HG02623 (cell line): ENCODE results near the gene RHEX.
"Not testable (repeated sequence)": the region's sequence is repeated elsewhere in the genome, so short reads cannot be mapped to it uniquely, and the experiment has no call there.

ENCODE experiments used
- ATAC-seq: cut with Tn5 transposase; IDR thresholded peaks from one replicate; pipeline ENCODE4 v1.9.1; 2021; ENCODE audit warnings: moderate library complexity; ENCODE audit not compliant: unreplicated experiment

RHEX gene

DNA sequence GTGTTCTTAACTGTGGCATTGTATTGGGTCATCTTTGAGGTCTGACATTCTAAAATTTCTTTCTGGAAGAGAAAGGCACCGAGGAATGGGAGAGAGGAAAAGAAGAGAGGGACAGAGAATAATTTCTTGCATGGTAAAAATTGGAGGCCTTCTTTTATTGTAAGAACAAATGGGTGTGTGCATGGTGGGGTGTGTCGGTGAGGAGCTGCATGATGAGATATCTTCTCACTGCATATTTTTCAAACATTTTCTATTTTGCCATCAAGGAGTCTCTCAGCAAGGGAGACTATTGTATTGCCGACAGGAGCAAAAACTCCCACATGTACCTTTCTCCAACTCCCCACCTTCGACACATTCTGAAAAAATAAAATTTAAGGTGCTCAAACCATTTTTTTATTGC lies 22.8 kb upstream of the RHEX start:
- ATAC-seq, result no peak

DNA sequence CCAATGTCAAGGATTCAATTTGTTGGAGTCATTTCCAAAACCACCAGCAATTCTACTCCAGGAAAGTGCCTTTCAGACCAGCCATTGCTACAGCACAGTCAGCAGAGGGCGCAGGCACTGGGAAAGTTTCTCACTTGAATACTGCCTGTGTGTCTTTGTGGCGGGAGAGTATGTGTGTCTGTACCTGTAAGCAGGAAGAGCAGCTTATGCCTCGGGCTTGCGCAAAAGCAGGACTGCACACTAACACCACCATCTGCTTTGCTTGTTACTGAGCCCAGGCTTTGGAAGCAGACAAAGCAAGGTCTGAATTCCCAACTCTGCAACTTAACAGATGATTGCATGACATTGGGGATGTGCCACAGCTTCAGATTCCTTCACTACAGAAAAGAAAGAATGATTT lies 22.3 kb upstream of the RHEX start:
- ATAC-seq, result peak; percentile 70

DNA sequence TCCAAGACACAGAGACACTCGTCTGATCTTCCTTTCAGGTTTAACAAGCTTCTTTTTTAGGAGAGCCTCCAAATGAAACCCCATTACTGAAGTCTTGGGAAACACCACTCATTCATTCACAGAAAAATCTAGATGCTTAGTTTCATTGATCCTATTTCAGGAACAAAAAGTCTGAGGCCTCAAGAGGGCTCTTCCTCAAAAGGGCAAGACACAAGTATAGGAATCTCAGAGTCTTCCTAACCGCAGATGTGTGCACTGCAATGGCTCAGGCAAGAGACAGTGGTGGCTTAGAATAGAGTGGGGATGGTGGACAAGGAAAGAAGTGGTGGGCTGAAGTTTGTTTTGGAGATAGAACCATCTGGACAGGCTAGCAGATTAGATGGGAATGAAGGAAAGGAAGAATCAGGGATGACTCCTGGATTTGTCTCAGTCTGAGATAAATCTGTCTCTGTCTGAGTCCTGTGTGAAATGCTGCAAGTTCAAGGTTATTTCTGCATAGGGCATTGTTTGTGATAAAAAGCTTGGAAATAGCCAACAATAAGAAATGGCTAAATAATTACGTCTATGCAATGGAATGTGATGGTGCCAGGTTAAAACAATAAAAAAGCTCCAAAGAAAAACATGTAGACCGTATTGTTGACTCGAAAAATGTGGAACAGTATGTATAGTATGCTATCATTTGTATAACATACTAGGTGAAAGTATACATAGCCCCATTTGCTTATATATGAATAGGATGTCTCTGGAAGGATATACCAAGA lies 20.4 kb upstream of the RHEX start:
- no peak for ATAC-seq

DNA sequence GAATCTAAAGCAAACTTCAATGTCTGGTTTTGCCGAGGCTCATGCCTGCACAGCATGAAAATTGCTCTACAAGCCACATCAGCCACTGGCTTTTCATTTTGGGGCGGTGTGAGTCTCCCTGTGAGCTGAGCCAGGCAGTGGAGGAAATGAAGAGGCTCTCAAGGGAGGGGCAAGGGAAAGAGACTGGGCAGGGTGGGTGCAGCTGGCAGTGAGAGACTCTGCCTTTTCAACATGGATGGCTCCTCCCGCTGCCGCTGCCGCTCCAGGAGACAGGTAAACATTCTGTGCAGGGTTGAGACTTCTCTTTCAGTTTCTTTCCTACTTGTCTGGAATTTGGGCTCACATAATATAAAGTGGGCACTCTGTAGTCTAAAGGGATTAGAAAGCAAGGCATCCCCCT lies 17.9 kb upstream of the RHEX start:
- no peak for ATAC-seq

DNA sequence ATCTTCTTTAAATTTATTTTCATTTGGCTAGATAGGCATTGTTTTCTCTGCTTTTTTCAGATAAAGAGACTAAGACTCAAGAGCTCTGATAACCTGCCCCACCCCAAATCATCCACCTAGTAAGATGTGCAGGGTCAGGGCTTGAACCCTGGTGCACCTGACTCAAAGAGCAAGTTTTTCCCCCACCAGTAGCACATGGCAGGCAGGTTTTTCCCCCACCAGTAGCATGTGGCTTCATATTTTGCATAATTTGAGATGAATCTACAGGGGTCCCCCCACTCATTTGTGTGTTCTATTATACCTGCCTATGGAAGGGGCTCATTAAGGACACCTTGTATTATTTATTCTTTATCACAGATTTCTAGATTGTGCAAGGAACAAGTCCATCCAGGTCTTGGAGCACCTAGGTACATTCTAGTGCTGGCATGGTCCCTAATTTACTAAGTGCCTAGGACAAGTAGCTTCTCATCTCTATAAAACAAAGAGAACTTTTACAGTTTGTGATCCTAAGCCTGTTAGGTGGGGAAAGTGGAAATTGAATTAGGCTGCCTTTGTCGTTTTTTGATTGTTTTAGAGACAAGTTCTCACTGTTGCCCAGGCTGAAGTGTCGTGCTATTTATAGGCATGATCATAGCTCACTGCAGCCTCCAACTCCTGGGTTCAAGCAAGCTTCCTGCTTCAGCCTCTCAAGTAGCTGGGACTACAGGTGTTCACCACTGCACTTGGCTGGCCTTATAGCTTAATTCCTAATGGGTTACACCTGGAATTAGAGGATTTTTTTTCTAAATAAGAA lies 16.1 kb upstream of the RHEX start:
- no peak for ATAC-seq

DNA sequence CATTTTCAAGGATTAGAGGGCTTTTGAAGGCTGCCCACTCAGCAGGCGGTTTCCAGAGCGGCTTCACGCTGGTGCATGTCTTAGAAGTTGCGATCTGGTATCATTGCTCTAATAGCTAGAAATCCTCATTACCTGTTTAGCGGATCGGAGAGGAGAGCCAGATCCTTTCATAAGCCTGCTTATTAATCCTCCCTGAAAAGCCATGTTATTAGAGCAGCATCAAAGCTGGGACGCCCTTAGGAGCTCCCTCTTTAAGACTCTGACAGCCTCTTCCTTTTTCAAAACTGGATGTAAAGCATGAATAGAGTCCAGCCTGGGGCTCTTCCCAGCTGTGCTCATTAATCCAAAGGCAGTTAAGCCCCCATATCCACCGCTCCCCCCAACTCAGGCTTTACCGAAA lies 15.4 kb upstream of the RHEX start:
- ATAC-seq, result no peak

DNA sequence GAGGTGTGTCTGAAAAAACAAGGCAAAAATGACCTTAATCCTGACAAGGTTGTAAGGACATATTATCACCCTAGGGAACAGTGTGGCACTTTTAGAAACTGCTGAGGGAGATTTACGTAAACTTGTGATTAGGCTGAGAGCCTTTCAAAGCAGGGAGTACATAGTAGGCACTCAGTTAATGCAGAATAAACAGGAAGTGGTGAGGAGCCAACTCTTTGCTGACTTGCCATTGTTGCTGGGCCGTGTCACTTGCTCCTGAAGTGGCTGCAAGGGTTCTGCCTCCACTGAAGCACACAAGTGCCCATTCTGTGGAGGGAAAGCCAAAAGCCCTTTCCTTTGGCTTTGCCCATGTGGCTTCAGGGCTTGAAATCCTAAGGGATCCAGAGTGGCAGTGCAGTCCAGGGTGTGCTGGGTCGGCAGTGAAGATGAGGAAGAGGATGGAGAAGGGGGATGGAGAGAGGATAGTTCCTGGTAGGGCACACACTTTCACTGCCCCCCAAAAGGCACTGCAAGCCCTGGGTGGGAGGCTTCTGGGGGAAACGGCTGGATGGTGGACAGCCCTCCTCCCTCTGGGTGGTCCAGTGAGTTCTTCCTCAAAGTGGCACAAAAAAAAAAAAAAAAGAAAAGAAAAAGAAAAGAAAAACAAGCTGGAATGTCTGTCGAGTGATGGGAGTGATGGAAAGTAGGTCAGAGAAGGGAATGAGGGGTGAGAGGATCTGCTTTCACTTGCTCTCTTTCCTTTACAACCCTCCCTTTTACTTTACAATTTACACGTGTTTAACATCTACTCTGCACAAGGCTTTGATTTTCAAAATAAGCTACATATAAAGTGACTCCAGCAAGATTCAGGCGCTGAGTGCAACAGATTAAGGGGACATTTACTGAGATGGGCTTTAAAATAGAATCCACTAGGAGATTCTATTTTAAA lies 13.7 kb upstream of the RHEX start:
- ATAC-seq, result no peak

DNA sequence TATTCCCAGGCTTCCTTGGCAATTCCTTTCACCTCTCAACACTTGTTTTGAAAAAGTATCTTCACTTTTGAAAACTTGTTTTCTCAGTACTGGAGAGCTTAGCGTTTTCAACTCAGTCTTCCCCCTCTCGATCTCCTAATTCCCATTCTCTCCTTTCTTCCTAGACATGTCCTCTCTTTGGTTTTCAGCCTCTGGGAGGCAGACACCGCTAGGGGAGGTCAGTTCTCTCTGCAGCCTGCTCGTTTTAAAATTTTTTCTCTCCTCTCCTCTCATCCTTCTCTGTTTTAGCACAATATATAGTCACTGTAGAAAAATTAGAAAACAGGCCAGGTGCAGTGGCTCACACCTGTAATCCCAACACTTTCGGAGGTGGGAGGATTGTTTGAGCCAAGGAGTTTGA lies 12.6 kb upstream of the RHEX start:
- ATAC-seq, result no peak

DNA sequence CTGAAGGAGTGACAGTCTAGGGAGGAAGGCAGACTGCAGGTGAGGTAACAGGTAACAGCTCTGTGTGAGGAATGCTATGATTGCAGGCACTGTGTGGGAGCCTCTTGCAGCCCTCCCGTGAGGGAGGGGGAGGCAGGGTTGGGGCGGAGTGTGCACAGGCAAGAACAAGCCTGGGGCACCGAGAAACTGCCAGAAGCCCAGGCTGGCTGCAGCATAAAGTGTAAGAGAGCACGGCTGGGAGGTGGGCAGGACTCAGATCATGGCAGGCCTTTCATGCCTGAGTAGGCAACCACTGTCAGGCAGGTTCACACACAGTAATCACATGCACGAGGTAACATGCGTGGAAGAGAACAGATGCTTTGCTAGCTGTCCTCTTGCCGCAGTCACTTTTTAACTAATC lies 11.3 kb upstream of the RHEX start:
- peak; percentile 70 for ATAC-seq

DNA sequence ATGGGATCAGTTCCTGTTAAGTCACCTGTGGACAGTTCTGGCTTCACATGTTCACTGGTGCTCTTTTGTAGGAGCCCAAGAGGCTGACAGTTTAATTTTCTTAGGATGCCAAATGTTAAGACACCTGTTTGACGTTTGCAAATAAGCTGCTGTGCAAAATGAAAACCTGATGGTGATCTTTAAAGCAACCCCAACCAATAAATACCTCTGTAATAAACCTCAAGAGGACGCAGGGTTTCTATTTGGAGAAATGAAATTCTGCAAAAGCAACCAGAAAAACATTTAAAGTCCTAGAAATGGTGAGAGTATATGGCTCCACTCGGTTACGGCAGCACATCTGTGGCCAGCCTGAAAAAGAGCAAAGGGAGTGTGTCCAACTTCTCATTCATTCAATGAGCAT lies 5.7 kb upstream of the RHEX start:
- no peak for ATAC-seq

DNA sequence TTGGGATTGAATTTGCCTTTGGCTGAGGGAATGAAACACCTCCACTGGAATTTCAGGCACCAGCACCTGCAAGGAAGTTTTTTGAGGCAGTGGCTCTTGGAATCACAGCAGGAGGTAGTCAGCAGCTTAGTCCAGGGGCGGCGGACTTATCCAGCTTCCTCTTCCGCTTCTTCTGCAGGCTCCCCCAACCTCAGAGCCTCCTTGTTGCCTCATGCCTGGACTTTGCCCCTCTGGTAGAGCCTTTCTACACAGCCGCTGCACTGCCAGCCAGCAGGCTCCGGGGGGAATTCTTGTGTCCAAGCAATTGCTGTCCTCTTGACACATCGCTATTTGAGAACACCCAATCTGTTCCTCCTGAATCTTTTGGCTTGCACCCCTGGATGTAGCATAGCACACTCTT lies 4.4 kb upstream of the RHEX start:
- ATAC-seq, result no peak

DNA sequence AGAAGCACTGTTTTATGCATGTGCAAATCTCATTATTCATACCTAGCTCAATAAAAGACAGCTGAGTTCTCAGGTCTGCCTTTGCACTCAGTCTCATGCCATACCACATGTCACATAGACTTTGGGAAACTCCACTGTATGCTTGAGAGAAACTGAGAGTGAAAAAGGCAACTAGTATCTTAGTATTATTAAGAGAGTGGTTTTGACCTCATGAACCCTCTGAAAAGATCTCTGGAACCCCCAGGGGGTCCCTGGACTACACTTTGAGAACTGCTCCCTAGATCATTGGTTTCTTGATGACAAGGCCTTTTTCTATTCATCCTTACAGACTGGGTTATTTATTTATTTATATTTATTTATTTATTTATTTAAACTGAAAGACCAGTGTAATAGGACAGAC lies 3.7 kb upstream of the RHEX start:
- ATAC-seq, result peak; percentile 31

DNA sequence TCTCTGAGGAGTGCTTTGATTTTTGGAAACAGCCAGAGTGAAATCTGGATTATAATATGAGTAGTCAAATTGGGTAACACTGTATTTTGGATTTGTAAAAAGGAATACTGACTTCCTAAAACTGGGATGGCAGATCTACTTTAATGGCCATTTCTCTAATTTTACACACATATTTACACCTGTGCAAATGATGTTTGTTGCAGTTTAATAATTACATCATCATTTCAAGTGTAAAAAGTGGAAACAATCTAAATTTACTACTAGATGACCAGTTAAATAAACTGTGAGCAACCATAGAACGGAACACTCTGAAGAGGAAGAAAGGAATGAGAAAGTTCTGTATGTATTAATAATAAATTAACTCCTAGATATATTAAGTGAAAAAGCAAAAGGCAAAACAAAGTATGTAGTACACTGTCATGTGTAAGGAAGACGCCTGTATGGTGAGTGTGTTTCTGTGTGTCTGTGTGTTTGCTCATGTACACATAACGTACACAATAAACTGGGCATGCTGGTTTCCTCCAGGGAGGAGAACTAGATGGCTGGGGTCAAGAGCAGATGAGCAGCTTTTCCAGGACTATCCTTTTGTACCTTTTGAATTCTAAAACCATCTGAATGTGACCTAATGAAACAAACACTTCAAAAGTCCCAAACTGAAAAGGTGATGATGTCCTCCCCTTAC lies 2.9 kb upstream of the RHEX start:
- ATAC-seq, result no peak

DNA sequence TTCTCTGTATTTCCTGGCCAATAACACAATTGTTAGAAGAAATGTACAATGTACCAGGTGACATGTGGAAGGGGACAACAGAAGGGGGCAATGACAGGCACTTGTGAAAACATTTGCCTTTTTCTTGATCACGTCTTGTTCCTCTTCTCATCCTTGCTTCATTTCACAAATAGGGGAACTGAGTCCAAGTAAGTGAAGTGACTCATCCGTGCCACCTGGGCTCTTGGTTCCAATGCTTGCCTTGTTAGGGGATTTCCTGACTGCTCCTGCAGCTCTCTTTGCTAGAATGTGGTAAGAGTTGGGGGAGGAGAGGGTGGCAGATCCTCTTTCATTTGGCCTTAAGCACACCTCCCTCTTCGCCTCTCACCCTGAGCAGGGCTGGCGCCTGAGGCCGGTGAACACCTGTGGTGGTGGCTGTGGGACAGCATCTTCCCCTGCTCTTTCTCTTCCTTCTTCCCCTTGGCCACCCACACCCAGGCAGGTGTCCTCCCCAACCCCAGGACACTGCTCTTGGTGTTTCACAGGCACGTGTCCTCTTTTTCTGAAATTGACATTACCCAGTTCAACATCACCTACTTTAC lies 2.2 kb upstream of the RHEX start:
- ATAC-seq, result peak; percentile 81

DNA sequence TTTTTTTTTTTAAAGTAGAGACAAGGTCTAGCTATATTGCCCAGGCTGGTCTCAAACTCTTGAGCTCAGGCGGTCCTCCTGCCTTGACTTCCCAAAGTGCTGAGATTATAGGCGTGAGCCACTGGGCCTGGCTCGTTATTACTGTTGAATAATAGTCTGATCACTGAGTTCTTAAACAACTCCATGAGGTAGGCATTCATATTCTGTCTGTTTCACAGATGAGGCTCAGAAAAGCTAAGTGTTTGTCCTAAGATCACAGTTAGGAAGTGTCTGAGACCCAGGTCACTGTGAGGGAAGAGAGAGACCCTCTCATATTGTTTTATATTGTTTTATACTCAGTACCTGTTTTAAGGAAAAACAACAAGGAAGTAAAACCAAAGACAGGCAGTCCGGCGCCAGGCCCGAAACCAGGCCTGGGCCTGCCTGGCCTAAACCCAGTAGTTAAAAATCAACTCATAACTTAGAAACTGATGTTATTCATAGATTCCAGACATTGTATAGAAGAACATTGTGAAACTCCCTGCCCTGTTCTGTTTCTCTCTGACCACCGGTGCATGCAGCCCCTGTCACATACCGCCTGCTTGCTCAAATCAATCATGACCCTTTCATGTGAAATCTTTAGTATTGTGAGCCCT lies 625 bp upstream of the RHEX start:
- not testable (repeated sequence) for ATAC-seq

DNA sequence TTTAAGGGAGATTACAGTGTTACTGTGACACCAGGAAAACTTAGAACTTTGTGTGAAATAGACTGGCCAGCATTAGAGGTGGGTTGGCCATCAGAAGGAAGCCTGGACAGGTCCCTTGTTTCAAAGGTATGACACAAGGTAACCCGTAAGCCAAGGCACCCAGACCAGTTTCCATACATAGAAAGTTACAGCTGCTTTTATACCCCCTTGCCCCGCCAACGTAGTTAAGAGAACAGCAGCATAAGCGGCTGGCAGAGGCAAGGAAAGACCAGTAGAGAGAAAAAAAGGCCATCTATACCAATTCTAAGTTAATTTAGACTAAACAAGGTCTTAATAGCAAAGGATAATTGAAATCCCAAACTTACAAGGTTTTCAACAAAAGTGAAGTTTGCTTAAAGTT lies 643 bp downstream of the RHEX start:
- ATAC-seq, result not testable (repeated sequence)

DNA sequence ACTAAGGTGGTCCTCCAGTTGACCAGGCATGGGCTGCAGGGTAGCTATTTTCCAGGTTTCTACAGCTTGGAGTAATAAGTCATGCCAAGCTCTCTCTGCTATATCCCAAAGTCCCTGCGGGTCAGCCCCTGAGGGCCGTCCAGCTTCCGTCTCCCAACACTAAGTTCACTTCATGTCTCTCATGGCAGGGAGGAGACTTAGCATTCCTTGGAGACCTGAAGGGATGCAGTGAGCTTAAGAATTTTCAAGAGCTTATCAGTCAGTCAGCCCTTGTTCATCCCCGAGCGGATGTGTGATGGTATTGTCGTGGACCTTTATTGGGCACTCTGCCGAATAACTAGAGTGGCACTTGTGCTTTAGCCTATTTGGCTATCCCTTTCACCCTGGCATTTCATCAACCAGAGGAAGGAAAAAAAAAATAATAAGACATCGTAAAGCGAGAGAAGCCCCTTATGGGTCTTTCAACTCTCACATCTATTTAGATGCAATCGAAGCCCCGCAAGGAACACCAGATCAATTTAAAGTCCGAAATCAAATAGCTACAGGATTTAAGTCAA lies 2.2 kb downstream of the RHEX start:
- not testable (repeated sequence) for ATAC-seq

DNA sequence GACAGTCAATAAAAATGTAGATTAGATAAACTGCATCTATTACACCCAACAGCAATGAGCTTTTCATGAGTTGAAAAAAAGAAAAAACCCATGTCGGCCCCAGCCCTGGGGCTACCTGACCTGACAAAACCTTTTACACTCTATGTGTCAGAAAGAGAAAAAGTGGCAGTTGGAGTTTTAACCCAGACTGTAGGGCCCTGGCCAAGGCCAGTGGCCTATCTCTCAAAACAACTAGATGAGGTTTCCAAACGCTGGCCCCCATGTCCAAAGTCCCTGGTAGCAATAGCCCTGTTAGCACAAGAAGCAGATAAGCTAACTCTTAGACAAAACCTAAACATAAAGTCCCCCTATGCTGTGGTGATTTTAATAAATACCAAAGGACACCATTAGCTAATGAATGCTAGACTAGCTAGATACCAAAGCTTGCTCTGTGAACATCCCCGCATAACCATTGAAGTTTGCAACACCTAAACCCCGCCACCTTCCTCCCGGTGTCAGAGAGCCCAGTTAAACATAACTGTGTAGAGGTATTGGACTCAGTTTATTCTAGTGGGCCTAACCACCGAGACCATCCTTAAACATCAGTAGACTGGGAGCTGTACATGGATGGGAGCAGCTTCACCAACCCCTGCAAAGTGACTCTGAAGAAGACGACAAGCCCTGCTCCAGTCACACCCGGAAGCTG lies 2.8 kb downstream of the RHEX start:
- ATAC-seq, result not testable (repeated sequence)

DNA sequence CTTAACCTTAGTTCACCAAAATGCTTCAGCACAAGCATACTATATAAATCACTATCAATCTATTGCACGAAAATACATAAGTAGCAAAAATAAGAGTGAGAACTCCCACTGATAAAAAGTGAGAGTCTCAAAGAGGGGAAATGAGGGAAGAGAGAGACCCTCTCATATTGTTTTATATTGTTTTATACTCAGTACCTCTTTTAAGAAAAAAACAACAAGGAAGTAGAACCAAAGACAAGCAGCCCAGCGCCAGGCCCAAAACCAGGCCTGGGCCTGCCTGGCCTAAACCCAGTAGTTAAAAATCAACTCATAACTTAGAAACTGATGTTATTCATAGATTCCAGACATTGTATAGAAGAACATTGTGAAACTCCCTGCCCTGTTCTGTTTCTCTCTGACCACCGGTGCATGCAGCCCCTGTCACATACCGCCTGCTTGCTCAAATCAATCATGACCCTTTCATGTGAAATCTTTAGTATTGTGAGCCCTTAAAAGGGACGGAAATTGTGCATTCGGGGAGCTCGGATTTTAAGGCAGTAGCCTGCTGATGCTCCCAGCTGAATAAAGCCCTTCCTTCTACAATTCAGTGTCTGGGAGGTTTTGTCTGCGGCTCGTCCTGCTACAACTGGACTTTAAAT lies 5.4 kb downstream of the RHEX start:
- not testable (repeated sequence) for ATAC-seq
